HFF-Myc (cell line): ENCODE results near the gene GRB2.
"Not testable (repeated sequence)": the region's sequence is repeated elsewhere in the genome, so short reads cannot be mapped to it uniquely, and the experiment has no call there.

Experiments
- DNase-seq: peaks from one replicate; pipeline ENCODE4 v3.0.0-alpha.2; 2011; ENCODE audit warnings: low read depth; ENCODE audit errors: extremely low read depth
- H3K4me3 ChIP-seq: replicated peaks from 2 replicates; pipeline ENCODE4 v1.5.1; 2011; ENCODE audit warnings: low read depth, mild to moderate bottlenecking, control low read depth, low read length
- TF ChIP-seq, protein P1 (sequence below): IDR thresholded peaks from 2 replicates; pipeline ENCODE4 v1.5.1; 2012; ENCODE audit warnings: mild to moderate bottlenecking, low read depth, low read length, control low read depth; ENCODE audit errors: missing control alignments

Gene GRB2

GRCh38 chr17:75352079-75352569 lies 53.4 kb downstream of the GRB2 start:
- no peak for DNase-seq
- TF ChIP-seq, protein P1, sequence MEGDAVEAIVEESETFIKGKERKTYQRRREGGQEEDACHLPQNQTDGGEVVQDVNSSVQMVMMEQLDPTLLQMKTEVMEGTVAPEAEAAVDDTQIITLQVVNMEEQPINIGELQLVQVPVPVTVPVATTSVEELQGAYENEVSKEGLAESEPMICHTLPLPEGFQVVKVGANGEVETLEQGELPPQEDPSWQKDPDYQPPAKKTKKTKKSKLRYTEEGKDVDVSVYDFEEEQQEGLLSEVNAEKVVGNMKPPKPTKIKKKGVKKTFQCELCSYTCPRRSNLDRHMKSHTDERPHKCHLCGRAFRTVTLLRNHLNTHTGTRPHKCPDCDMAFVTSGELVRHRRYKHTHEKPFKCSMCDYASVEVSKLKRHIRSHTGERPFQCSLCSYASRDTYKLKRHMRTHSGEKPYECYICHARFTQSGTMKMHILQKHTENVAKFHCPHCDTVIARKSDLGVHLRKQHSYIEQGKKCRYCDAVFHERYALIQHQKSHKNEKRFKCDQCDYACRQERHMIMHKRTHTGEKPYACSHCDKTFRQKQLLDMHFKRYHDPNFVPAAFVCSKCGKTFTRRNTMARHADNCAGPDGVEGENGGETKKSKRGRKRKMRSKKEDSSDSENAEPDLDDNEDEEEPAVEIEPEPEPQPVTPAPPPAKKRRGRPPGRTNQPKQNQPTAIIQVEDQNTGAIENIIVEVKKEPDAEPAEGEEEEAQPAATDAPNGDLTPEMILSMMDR, result no peak
- H3K4me3 ChIP-seq, result no peak overlapping the region

DNA sequence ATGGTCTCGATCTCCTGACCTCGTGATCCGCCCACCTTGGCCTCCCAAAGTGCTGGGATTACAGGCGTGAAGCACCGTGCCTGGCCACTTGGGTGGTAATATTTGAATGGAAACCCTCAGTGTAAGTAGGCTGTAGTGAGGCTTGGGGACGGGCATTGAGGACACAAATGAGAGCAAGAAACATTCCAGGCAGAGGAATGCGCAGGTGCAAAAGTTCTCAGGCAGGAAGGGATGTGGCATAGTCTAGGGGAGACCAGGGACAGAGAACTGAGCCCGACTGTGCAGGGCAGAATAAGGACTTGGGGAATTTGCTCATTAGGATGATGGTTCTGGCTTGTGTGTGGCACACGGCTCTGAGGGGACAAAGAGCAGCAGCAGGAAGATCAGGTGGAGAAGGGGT lies 54.8 kb downstream of the GRB2 start:
- DNase-seq, result no peak
- TF ChIP-seq, protein P1, result no peak
- no peak overlapping the region for H3K4me3 ChIP-seq

- TF ChIP-seq, protein P1, result no peak
- H3K4me3 ChIP-seq, result no peak overlapping the region
- DNase-seq, result no peak
Observed at GRCh38 chr17:75350029-75350428, 55.4 kb downstream of the GRB2 start.

GRCh38 chr17:75349589-75349988 lies 55.9 kb downstream of the GRB2 start:
- no peak overlapping the region for H3K4me3 ChIP-seq
- TF ChIP-seq, protein P1, result no peak
- no peak for DNase-seq

DNA sequence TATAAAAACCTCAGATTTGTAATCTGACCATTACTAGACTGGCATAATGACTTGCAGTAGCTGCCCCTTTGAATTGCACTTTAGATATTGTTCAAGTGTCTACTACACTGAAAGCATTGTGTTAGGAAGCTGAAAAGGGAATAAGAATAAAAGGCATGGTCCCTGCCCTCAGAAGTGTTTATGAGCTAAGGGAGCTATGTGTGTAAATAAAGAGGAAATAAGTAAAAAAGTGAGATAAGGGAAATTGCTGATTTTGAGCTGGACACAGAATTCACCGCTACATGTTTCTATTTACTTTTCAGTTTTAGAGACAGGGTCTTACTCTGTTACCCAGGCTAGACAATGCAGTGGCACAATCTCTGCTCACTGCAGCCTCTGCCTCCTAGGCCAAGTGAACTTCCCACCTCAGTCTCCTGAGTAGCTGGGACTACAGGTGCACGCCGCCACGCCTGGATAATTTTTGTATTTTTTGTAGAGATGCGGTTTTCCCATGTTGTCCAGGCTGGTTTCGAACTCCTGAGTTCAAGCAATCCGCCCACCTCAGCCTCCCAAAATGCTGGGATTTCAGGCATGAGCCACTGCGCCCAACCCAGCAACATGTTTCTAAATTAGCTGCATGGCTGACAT lies 57.0 kb downstream of the GRB2 start:
- TF ChIP-seq, protein P1, result no peak
- H3K4me3 ChIP-seq, result no peak overlapping the region
- no peak for DNase-seq

DNA sequence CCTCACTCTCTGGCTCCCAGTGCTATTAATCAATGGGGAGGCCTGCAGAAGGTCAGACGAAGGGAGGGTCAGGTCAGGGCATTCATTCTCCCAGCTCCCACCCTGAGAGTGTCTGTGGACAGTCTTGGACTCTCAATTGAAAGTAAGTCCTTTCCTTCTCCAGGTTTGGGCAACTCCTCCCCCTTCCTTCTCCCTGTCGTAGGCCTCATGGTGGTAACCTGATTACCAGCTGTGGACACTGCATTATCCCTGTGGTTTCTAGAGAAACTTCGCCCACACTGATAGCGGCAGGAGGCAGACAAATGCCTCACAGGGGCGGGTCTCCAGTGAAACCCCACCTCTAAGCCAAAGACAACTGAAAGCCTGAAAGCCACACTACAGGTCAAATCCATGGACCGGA lies 58.6 kb downstream of the GRB2 start:
- DNase-seq, result no peak
- TF ChIP-seq, protein P1, result no peak

DNA sequence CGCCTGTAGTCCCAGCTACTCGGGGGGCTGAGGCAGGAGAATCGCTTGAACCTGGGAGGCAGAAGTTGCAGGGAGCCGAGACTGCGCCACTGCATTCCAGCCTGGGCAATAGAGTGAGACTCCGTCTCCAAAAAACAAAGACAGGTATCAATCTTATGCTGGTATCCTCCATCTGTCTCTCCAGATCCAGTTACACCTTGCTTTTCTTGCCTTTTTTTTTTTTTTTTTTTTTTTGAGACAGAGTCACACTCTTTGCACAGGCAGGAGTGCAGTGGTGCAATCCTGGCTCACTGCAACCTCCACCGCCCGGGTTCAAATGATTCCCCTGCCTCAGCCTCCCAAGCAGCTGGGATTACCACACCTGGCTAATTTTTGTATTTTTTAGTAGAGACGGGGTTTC lies 59.1 kb downstream of the GRB2 start:
- not testable (repeated sequence) for H3K4me3 ChIP-seq, DNase-seq

More for the DNA sequence above, 58.6 kb downstream of the GRB2 start:
- no peak overlapping the region for H3K4me3 ChIP-seq
